Activated naive CD8-positive, alpha-beta T cell treated with anti-CD3 and anti-CD28 coated beads, Interleukin-2, amount 50 U/mL, for 24 hours (primary cell): ENCODE measurements around the gene RARRES2.

Experiments used
- ATAC-seq: fragments of 150-1000 bp; cut with Tn5 transposase; one replicate; pipeline ENCODE4 v1.10.0; 2021
- DNase-seq: peaks from one replicate; pipeline ENCODE4 v3.0.0; 2021
- H3K27ac Mint-ChIP-seq: one replicate; pipeline ENCODE4 v1.8.0; 2021; ENCODE audit warnings: mild to moderate bottlenecking, mixed read lengths
- H3K27me3 Mint-ChIP-seq: one replicate; pipeline ENCODE4 v1.8.0; 2021; ENCODE audit warnings: mixed read lengths
- H3K36me3 Mint-ChIP-seq: one replicate; pipeline ENCODE4 v1.8.0; 2021; ENCODE audit warnings: low read depth, mixed read lengths
- H3K4me1 Mint-ChIP-seq: one replicate; pipeline ENCODE4 v1.8.0; 2021; ENCODE audit warnings: mixed read lengths
- H3K4me3 Mint-ChIP-seq: one replicate; pipeline ENCODE4 v1.8.0; 2021; ENCODE audit warnings: mild to moderate bottlenecking, moderate library complexity, mixed read lengths
- H3K9me3 Mint-ChIP-seq: one replicate; pipeline ENCODE4 v1.8.0; 2021; ENCODE audit warnings: mixed read lengths

The RARRES2 gene

DNA sequence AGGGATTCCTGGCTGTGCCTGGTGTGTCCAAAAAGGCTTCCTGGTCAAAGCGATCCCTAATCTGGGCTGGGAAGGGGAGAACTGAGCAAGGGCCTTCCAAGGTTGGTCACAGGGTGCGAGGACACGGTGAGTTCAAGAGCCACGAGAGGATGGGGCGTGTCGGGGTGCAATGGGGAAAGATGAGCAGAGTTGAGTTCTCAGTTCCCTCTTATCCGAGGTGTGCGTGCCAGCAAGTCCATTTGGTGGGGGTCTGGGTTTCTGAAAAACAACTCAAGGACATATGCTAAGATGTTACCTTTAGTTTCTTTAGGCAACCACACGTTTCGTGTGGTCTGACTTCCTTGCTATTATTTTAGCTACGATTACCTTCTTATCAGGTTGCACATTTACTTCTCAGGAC lies 39.0 kb upstream of the RARRES2 start:
- no peak for ATAC-seq
- no peaks in the 10 kb centered on the region for H3K36me3 Mint-ChIP-seq
- no peaks in the 10 kb centered on the region for H3K27me3 Mint-ChIP-seq
- H3K4me1 Mint-ChIP-seq, result peaks cover 45% of the 10 kb centered on the region
- peak overlapping the region; percentile 89 for H3K4me3 Mint-ChIP-seq
- no peak overlapping the region for H3K27ac Mint-ChIP-seq
- no peak for DNase-seq
- H3K9me3 Mint-ChIP-seq, result no peaks in the 10 kb centered on the region

DNA sequence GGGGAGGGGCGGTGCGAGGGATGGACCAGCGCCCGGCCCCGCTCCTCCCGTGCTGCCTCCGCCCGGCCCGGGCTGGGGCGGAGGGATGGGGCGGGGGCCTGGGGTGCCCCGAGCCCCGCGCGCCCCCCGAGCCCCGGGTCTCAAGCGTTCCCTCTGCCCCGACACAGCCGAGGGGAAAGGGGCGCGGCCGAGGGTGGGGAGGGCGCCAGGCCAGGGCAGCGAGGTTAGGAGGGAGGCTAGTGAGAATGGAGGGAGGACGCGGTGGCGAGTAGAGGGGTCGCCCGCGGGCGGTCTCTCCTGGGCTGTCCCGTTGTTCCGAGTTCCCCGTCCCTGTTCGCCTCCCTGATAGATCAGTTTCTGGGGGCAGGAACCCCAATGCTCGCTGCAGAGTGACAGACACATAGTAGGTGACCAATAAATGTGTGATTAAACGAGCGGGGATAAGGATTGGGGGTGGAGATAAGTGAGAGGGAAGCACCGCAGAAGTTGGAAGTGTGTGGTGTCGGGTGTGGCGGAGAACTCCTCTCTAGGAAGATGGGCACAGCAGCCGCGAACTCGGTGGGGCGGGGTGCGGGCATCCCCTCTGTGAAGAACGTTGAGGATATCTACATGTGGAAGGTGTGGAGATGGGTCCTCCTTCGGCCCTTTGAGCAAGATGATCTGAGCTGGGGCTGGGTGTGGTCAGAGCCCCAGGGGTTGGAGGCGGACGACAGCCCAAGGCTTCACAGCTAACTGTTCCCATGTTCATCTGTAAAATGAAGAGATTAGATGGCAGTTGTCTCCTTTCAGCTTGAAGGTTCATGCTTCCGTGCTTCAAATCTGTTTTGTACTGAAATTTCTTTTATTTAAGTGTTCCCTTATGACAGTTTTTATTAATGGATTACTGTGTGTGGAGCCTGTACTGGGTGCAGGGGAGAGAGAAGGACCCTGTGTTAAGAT lies 38.3 kb upstream of the RARRES2 start:
- H3K4me1 Mint-ChIP-seq, result peaks cover 50% of the 10 kb centered on the region
- peak overlapping the region; percentile 66 for H3K27ac Mint-ChIP-seq
- DNase-seq (no peak), ATAC-seq (peak; percentile 2)
- H3K4me3 Mint-ChIP-seq, result peak overlapping the region; percentile 89
- H3K27me3 Mint-ChIP-seq, result no peaks in the 10 kb centered on the region
- H3K9me3 Mint-ChIP-seq, result no peaks in the 10 kb centered on the region
- no peaks in the 10 kb centered on the region for H3K36me3 Mint-ChIP-seq

DNA sequence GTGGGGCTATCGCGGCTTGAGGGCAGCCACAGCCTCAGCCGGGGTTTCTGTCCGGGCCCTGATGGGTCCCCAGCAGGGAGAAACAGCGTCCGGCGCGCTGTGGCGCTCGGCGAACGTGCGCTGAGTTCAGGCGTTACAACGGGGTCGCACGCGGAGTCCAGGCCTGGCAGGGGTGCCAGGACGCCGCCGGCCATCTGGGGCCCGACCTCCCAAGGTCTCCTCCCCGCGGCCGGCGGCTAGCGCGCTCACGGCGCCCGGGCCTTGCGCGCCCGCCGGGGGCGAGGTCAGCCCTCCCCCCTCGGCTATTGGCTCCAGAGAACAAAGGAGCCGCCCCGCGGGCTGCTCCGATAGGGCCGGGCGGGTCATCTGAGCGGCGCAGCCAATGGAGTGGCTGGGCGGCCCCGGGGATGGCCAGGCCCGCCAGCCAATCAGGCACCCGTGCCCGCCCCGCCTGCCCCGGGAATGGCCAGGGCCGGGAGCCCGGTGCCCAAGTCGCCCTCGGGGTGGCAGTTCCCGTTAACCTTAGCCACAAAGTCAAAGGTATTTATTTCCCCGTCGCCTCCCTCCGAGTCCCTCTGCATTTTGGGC lies 37.5 kb upstream of the RARRES2 start, which contains the start of gene ZNF775:
ZNF775 (plus strand) TSS at position 478 of the 588 bp plus-strand sequence. CDS start 9,141 bp downstream, outside the sequence.
- H3K27me3 Mint-ChIP-seq, result no peaks in the 10 kb centered on the region
- H3K4me3 Mint-ChIP-seq, result peak within 1 kb of the TSS; percentile 89
- DNase-seq (peak; percentile 92), ATAC-seq (peak; percentile 96)
- no peaks in the 10 kb centered on the region for H3K9me3 Mint-ChIP-seq
- peak within 1 kb of the TSS; percentile 77 for H3K27ac Mint-ChIP-seq
- H3K4me1 Mint-ChIP-seq, result peaks cover 53% of the 10 kb centered on the region
- H3K36me3 Mint-ChIP-seq, result no peaks in the 10 kb centered on the region

DNA sequence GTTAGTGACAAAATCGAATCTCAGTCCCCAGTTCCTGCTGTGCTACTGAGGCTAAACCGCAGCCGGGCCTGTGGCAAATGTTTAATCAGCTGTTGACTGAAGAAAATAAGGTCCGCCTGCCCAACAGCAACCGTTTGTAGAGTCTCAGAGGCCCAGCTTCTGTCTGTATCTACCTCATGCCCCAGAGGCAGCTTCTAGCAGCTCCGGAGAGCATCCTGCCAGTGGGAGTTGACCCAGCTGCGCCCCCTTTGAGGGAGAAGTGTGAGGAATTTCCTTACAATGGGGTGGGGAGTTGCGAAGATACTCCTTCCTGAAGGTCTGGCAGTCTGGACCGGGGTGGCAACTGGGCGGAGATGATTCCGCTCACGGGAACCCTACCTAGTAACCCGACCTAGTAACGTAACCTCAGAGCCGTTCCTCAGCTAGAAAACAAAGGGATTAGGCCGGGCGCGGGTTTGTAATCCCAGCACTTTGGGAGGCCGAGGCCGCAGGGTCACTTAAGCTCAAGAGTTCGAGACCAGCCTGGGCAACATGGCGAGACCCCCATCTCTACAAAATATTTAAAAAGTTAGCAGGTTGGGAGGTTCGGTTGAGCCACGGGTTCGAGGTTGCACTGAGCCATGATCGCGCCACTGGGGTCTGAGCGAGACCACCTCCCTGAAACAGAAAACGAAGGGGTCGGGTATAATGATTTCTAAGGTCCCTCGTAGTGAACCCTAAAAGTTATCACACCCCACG lies 36.9 kb upstream of the RARRES2 start:
- no peaks in the 10 kb centered on the region for H3K9me3 Mint-ChIP-seq
- no peaks in the 10 kb centered on the region for H3K36me3 Mint-ChIP-seq
- peak overlapping the region; percentile 76 for H3K4me3 Mint-ChIP-seq
- DNase-seq (peak; percentile 37), ATAC-seq (no peak)
- peak overlapping the region; percentile 77 for H3K27ac Mint-ChIP-seq
- no peaks in the 10 kb centered on the region for H3K27me3 Mint-ChIP-seq
- H3K4me1 Mint-ChIP-seq, result peaks cover 58% of the 10 kb centered on the region

DNA sequence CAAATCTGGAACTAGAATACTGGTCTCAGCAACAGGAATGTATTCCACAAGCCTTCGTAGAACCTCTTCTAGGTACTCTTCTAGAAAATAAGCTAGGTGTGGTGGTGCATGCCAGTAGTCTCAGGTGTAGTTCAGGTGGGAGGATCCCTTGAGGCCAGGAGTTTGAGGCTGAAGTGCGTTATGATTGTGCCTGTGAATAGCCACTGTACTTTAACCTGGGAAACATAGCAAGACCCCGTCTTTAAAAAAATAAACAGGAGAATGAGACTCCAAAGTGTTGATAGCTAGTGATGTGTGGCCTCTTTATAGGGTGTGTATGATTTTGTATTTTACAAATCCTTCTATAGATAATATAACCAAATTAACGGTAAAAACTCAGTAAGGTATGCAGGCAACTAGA lies 36.2 kb upstream of the RARRES2 start:
- H3K9me3 Mint-ChIP-seq, result no peaks in the 10 kb centered on the region
- no peaks in the 10 kb centered on the region for H3K27me3 Mint-ChIP-seq
- ATAC-seq, result no peak
- peak overlapping the region; percentile 76 for H3K4me3 Mint-ChIP-seq
- peaks cover 58% of the 10 kb centered on the region for H3K4me1 Mint-ChIP-seq
- H3K27ac Mint-ChIP-seq, result no peak overlapping the region
- DNase-seq, result no peak
- H3K36me3 Mint-ChIP-seq, result no peaks in the 10 kb centered on the region

DNA sequence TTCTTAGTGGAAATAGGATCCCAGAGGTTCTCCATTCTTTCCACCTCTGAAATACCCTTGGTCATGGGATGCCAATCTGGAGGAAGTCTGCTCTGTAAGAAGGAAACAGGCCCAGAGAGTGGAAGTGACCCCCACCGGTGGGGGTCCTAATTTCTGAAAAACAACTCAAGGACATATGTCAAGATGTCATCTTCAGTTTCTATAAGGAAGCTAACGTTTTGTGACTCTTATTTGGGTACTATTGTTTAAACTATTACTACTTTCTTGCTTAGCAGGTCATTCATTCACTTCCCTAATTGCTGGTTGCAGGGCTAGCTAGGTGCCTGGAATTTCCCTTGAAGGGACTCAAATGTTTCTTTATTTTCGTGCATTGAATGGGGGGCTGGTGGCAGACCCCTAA lies 35.8 kb upstream of the RARRES2 start:
- Mint-ChIP-seq H3K4me3 (no peak overlapping the region), H3K4me1 (peaks cover 58% of the 10 kb centered on the region), H3K36me3 (no peaks in the 10 kb centered on the region), H3K27ac (no peak overlapping the region), H3K27me3 (no peaks in the 10 kb centered on the region), H3K9me3 (no peaks in the 10 kb centered on the region)
- ATAC-seq (no peak), DNase-seq (no peak)

DNA sequence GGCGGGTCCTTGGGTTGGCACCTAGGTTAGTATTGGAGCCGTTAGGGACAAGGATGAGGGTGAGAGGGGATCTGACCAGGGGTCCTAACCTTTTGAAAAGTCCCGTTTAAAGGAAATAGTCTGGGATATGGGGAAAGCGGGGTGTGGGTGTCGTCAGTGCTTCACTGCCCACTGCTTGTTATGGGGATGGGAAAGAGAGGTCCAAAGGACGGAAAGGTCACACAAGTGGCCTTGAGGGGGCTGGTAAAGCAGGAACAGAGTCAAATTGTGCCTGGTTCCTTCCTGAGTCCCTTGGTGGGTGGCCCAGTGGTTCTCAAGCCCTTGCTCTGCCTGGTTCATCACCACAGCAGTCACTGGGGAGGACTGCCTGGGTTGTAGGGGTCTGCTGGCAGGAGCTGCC lies 35.1 kb upstream of the RARRES2 start:
- no peak for ATAC-seq
- DNase-seq, result no peak
- Mint-ChIP-seq H3K36me3 (no peaks in the 10 kb centered on the region), H3K27ac (peak overlapping the region; percentile 48), H3K9me3 (no peaks in the 10 kb centered on the region), H3K4me3 (peak overlapping the region; percentile 4), H3K4me1 (peaks cover 58% of the 10 kb centered on the region), H3K27me3 (no peaks in the 10 kb centered on the region)

DNA sequence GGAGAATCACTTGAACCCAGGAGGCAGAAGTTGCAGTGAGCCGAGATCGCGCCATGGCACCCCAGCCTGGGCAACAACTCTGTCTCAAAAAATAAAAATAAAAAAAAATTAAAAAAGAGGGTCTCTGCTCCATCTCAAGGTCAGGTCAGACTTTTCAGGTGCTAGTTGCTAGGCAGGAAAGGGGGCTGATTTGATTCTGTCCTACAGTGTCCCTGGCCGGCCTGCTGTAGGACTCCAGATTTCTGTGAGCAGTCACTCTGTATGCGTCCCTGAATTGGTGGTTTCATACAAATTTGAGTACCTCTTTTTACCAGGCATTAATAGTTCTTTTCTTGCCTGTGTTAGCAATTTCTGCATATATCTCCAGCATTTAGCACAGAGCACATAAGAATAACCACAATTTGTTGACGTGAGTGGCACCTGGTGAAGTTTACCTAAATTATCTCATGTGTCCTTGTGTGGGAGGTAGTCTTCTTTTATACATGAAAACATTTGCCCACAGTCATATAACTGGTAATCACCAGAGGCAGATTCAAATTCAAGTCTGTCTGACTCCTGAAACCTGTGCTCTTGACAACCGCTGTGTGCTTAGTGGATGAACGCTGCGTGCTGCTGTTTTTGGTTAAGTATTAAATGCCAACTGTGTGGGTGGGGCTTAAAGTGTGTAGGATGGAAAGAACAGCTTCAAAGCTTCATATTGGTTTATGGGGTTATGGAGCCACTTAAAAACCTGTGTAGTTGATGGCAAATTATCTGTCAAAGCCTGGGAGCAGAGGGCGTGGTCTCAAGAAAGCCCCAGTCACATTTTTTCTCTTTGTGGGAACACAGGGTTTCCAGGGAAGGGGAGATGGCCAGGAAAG lies 34.5 kb upstream of the RARRES2 start:
- Mint-ChIP-seq H3K4me1 (peaks cover 55% of the 10 kb centered on the region), H3K36me3 (peaks cover under 1% of the 10 kb centered on the region), H3K9me3 (no peaks in the 10 kb centered on the region), H3K27ac (peak overlapping the region; percentile 48), H3K27me3 (no peaks in the 10 kb centered on the region), H3K4me3 (peak overlapping the region; percentile 4)
- ATAC-seq (peak; percentile 37), DNase-seq (peak; percentile 51)

DNA sequence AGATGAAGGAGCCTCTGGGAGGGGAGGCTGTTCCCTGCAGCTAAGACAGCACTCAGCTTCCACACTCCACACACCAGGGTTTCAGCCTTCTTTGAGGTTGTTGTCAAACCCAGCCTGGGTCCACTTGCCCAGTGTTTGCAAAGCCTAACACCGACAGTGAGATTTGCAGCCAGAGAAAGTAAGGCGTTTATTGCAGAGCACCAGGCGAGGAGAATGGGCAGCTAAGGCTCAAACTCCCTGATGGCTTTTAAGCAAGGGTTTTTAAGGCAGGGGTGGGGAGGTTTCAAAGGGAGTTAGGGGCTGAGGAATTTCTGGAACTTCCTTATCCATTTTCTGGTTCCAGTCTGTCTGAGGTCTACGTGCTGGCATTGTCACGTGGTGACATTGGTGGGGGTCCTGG lies 33.0 kb upstream of the RARRES2 start:
- Mint-ChIP-seq H3K4me1 (peaks cover 55% of the 10 kb centered on the region), H3K27me3 (no peaks in the 10 kb centered on the region), H3K9me3 (no peaks in the 10 kb centered on the region), H3K27ac (no peak overlapping the region), H3K4me3 (no peak overlapping the region), H3K36me3 (peaks cover 5% of the 10 kb centered on the region)
- ATAC-seq, result no peak
- no peak for DNase-seq

DNA sequence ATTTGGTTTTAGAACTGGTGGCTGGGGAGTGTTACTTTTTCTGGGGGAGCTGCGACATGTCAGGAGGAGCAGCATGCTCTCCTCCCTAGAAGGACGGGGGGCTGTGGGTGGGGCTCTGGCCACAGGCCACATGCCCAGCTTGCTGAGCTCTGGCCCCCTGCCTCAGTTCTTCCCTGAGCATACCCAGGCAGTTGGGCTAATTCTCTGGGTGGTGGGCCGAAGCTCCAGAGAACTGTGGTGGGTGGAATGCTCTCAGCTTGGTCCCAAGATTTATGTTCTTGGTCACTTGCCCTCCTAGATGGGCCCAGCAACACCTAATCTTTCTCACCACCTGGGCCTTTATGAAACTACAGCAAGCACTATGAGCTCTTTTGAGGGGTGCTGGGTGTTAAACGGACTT lies 32.6 kb upstream of the RARRES2 start:
- peaks cover 58% of the 10 kb centered on the region for H3K4me1 Mint-ChIP-seq
- no peaks in the 10 kb centered on the region for H3K9me3 Mint-ChIP-seq
- peaks cover 5% of the 10 kb centered on the region for H3K36me3 Mint-ChIP-seq
- H3K4me3 Mint-ChIP-seq, result no peak overlapping the region
- ATAC-seq, result no peak
- H3K27ac Mint-ChIP-seq, result no peak overlapping the region
- no peak for DNase-seq
- H3K27me3 Mint-ChIP-seq, result no peaks in the 10 kb centered on the region

DNA sequence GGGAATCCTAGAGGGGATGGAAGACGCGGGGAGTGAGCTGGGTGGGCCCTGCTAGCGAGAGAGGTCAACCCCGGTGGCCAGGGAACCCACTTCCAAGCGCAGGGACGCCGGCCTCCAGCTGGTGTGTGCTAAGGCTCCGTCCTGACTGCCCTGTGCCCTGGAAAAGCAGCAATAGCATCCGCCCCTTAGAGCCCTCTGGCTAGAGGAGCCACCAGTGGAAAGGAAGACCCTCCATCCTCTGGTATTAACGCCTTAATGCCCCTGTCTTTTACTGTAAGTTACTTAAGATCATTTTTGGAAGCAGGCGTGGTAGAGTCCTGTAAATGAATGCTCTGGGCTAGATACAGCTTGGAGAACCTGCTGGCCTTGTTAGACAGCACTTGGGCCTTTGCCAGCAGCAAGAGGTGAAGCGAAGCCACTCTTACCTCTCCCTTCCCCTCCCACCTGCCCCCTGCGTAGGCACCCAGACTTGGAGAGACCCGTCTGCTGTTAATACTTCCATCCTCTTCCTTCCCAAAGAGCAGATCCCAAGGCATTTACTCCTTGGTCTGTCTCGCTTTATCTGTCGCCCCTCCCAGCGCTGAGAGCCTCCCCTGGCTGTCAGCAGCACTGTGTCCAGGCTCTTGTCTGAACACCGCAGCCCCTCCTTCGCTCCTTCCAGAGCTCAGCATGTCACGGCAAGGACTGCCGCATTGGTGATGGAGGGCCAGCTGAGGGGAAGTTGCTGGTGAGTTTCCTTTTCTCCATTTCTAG lies 31.8 kb upstream of the RARRES2 start:
- Mint-ChIP-seq H3K36me3 (peaks cover 5% of the 10 kb centered on the region), H3K9me3 (no peaks in the 10 kb centered on the region), H3K27me3 (no peaks in the 10 kb centered on the region), H3K27ac (no peak overlapping the region), H3K4me3 (no peak overlapping the region), H3K4me1 (peaks cover 57% of the 10 kb centered on the region)
- DNase-seq (no peak), ATAC-seq (no peak)

DNA sequence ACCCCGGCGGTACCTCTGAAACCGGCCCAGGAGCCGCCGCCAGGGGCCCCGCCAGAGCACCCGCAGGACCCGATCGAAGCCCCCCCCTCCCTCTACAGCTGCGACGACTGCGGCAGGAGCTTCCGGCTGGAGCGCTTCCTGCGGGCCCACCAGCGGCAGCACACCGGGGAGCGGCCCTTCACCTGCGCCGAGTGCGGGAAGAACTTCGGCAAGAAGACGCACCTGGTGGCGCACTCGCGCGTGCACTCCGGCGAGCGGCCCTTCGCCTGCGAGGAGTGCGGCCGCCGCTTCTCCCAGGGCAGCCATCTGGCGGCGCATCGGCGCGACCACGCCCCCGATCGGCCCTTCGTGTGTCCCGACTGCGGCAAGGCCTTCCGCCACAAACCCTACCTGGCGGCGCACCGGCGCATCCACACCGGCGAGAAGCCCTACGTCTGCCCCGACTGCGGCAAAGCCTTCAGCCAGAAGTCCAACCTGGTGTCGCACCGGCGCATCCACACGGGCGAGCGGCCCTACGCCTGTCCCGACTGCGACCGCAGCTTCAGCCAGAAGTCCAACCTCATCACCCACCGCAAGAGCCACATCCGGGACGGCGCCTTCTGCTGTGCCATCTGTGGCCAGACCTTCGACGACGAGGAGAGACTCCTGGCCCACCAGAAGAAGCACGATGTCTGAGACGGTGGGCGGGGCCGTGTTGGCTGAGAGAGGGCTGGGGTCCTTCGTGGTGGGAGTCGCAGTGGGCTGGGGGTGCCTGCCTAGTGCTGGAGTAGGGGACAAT lies 31.0 kb upstream of the RARRES2 start:
- Mint-ChIP-seq H3K36me3 (peaks cover 7% of the 10 kb centered on the region), H3K9me3 (no peaks in the 10 kb centered on the region), H3K4me1 (peaks cover 55% of the 10 kb centered on the region), H3K27me3 (no peaks in the 10 kb centered on the region), H3K27ac (no peak overlapping the region), H3K4me3 (no peak overlapping the region)
- ATAC-seq, result no peak
- no peak for DNase-seq

DNA sequence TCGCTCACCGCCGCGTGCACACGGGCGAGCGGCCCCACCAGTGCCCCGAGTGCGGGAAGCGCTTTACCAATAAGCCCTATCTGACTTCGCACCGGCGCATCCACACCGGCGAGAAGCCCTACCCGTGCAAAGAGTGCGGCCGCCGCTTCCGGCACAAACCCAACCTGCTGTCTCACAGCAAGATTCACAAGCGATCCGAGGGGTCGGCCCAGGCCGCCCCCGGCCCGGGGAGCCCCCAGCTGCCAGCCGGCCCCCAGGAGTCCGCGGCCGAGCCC lies 30.5 kb upstream of the RARRES2 start:
- no peaks in the 10 kb centered on the region for H3K27me3 Mint-ChIP-seq
- DNase-seq (no peak), ATAC-seq (no peak)
- H3K4me1 Mint-ChIP-seq, result peaks cover 53% of the 10 kb centered on the region
- peaks cover 7% of the 10 kb centered on the region for H3K36me3 Mint-ChIP-seq
- no peak overlapping the region for H3K4me3 Mint-ChIP-seq
- no peak overlapping the region for H3K27ac Mint-ChIP-seq
- H3K9me3 Mint-ChIP-seq, result no peaks in the 10 kb centered on the region
